ENCODE results near the gene APOBEC3C. TPM values are rescaled to one million over a fixed set of nuclear protein-coding genes. Genes with fewer than 3 reads are reported as not detected.
"Not testable (repeated sequence)": the region's sequence is repeated elsewhere in the genome, so short reads cannot be mapped to it uniquely, and the experiment has no call there.

Gene APOBEC3C
- total RNA-seq, 2 donors from 2014 or later = 18.7 to 31.5 TPM

DNA sequence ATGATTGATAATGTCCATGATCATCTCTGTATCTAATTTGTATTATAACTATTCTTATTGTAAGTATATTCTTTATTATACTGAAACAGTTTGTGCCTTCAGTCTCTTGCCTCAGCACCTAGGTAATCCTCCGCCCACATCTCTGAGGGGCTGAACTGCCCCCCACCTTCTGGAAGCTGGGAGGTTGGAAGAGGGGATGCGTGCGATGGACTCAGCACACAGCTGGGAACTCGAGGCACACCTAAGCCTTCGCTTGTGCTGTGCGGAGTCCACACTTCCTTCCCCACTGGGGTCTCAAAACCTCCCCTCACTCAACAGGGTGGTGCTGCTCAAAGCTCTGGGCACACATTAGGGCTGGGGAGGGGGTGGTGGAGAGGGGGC lies 506 bp upstream of the APOBEC3C start:
- not testable (repeated sequence) for DNase-seq (ENCODE audit: low spot score)
- intact Hi-C loops (cut with DNase I) = loop anchor here in 1 of 2 donors (5.0 kb wide), 1 partner anchor 104 kb away; no protein-coding TSS in a partner anchor

- intact Hi-C loops (cut with DNase I) = loop anchor here in 1 of 2 donors (5.0 kb wide), 1 partner anchor 103 kb away; no protein-coding TSS in a partner anchor
- DNase-seq (ENCODE audit: low spot score) = not testable (repeated sequence)
Observed at GRCh38 chr22:39014723-39015121, 665 bp downstream of the APOBEC3C start.

GRCh38 chr22:39016592-39016991 lies 2.5 kb downstream of the APOBEC3C start:
- intact Hi-C loops (cut with DNase I) = no loop called here
- DNase-seq (ENCODE audit: low spot score) = no peak

DNA sequence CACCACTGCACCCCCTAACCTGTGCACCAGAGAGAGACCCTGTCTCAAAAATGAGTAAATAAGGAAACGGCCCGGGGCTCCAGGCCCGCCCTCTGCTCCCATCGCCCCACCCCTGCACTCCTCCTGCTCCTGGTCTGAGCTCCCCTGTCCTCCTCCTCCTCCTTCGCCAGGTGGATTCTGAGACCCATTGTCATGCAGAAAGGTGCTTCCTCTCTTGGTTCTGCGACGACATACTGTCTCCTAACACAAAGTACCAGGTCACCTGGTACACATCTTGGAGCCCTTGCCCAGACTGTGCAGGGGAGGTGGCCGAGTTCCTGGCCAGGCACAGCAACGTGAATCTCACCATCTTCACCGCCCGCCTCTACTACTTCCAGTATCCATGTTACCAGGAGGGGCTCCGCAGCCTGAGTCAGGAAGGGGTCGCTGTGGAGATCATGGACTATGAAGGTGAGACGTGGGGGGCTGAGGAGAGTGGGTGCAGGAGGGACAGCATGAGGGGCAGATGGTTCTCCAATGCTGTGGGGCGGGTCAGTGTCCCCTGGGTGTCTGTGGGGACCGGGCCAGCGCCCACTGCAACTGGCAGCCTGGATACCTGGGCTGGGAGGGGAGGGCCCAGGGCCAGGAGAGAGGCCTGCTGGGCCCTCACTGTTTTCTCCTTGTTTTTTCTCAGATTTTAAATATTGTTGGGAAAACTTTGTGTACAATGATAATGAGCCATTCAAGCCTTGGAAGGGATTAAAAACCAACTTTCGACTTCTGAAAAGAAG lies 3.7 kb downstream of the APOBEC3C start:
- DNase-seq (ENCODE audit: low spot score) = no peak
- intact Hi-C loops (cut with DNase I) = no loop called here

DNA sequence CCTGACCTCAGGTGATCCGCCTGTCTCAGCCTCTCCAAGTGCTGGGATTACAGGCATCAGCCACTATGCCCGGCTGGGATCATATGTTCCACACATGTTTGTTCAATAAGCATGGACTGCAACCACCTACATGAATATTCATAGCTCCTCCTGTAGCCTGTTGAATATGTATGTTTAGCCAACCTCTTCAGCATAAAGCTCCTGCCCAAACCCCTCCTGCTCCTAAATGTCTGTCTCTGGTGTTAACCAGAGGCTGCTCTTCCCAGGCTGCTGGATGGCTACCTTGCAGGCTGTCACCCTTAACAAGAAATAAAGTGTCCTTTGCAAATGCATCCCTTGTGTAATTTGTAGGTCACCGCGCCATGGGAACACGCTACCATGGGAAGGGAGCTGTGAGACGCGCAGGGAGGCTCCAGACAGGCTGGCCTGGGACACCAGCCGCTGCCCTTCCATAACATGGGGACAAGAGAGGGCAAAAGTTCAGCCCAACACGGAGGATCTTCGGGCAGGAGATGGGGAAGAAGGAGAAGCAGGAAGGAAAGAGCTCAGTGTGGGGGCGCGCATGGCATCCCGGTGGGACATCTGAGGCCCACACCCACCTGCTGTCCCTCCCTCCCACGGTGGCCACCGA lies 6.1 kb downstream of the APOBEC3C start:
- DNase-seq (ENCODE audit: low spot score); intact Hi-C loops (cut with DNase I): not testable (repeated sequence)

DNA sequence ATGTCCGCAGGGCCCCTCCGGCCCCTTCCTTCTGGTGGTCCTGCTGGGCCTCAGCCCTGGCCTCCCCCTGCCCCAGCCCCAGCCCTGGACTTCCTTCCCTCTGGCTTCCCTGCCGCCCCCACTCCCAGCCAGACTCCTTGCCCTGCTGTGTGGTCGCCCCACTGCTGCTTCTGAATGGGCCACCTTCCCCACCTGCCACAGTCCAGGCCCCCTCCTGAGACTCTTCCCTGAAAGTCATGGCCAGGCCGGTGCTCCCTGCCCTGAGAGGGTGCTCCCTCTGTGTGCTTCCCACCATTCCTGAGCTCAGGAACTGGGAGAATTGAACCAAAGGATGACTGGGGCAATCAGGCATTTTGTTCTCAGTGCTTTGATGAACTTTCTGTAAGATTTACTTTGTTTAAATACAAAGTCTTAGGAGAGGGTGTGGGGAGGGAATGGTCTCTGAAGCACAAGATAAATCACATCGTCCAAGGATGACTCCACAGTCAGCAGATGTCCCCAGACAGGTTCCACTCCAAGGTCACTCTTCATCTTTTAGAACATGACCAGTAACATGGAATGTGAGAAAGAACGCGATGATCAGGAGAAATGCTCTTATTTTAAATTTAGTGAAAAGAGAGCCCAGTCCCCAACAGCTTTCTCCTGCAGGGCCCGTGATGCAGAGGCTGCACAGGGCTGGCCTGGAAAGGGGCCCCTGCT lies 7.6 kb downstream of the APOBEC3C start:
- intact Hi-C loops (cut with DNase I) = no loop called here

GRCh38 chr22:39024519-39025308 lies 10.7 kb downstream of the APOBEC3C start:
- DNase-seq (ENCODE audit: low spot score) = no peak
- intact Hi-C loops (cut with DNase I) = no loop called here

More for the DNA sequence above, 7.6 kb downstream of the APOBEC3C start:
- DNase-seq (ENCODE audit: low spot score) = no peak

DNA sequence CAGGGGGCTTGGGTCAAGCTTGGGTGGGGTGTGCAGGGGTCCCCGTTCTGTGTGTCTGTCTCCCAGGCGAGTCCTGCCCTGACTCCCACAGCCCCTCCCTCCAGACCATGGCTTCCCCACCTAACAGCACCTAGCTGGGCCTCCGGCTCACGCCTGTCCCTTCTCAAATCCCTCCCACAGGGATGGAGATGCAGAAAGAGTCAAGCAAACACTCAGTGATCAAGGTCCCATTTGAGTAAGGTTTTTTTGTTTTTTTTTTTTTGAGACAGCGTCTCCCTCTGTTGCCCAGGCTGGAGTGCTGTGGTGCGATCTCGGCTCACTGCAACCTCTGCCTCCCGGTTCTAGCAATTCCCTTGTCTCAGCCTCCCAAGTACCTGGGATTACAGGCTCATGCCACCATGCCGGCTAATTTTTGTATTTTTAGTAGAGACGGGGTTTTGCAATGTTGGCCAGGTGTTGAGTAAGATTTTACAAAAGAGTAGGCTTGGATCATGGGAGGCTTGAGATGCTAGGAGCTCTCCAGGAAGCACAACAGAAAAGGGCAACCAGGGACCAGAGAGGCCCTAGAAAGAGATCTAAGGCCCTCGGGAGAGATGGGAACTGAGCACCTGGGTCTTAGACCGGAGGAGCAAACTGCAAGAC lies 12.6 kb downstream of the APOBEC3C start:
- intact Hi-C loops (cut with DNase I) = no loop called here
- no peak for DNase-seq (ENCODE audit: low spot score)

DNA sequence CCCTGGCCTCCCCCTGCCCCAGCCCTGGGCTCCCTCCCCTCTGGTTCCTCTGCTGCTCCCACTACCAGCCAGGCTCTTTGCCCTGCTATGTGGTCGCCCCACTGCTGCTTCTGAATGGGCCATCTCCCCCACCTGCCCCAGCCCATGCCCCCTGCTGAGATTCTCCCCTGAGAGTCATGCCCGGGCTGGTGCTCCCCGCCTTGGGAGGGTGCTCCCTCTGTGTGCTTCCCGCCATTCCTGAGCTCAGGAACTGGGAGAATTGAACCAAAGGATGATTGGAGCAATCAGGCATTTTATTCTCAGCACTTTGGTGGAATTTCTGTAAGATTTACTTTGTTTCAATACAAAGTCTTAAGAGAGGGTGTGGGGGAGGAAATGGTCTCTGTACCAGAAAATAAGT lies 13.7 kb downstream of the APOBEC3C start:
- no peak for DNase-seq (ENCODE audit: low spot score)

GRCh38 chr22:39028281-39028680 lies 14.2 kb downstream of the APOBEC3C start:
- intact Hi-C loops (cut with DNase I) = loop anchor here in 1 of 2 donors (2.0 kb wide), 1 partner anchor 27 kb away; no protein-coding TSS in a partner anchor
- DNase-seq (ENCODE audit: low spot score) = no peak

More for the DNA sequence above, 13.7 kb downstream of the APOBEC3C start:
- intact Hi-C loops (cut with DNase I) = loop anchor here in 1 of 2 donors (2.0 kb wide), 1 partner anchor 27 kb away; no protein-coding TSS in a partner anchor

DNA sequence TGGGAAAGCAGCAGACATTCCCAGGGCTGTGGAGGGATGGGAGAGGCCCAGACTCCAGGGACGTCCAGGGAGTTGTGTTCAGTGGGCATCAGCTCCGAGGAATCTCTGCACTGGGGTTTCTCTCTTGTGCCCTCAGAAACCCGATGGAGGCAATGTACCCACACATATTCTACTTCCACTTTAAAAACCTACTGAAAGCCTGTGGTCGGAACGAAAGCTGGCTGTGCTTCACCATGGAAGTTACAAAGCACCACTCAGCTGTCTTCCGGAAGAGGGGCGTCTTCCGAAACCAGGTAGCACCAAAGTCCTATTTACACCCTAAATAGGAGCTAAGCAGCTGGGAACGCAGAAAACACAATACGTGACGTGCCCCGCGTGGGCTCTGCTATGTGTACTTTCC lies 15.2 kb downstream of the APOBEC3C start:
- intact Hi-C loops (cut with DNase I) = loop anchor here in 1 of 2 donors (2.0 kb wide), 1 partner anchor 26 kb away; no protein-coding TSS in a partner anchor
- no peak for DNase-seq (ENCODE audit: low spot score)

- intact Hi-C loops (cut with DNase I) = no loop called here
- DNase-seq (ENCODE audit: low spot score) = no peak
Observed at GRCh38 chr22:39030705-39031104, 16.6 kb downstream of the APOBEC3C start.

- intact Hi-C loops (cut with DNase I) = not testable (repeated sequence)
Observed at GRCh38 chr22:39031434-39032295, 17.6 kb downstream of the APOBEC3C start.

GRCh38 chr22:39037071-39037470 lies 23.0 kb downstream of the APOBEC3C start:
- DNase-seq (ENCODE audit: low spot score); intact Hi-C loops (cut with DNase I): not testable (repeated sequence)

More at GRCh38 chr22:39031434-39032295, 17.6 kb downstream of the APOBEC3C start:
- DNase-seq (ENCODE audit: low spot score) = not testable (repeated sequence)

DNA sequence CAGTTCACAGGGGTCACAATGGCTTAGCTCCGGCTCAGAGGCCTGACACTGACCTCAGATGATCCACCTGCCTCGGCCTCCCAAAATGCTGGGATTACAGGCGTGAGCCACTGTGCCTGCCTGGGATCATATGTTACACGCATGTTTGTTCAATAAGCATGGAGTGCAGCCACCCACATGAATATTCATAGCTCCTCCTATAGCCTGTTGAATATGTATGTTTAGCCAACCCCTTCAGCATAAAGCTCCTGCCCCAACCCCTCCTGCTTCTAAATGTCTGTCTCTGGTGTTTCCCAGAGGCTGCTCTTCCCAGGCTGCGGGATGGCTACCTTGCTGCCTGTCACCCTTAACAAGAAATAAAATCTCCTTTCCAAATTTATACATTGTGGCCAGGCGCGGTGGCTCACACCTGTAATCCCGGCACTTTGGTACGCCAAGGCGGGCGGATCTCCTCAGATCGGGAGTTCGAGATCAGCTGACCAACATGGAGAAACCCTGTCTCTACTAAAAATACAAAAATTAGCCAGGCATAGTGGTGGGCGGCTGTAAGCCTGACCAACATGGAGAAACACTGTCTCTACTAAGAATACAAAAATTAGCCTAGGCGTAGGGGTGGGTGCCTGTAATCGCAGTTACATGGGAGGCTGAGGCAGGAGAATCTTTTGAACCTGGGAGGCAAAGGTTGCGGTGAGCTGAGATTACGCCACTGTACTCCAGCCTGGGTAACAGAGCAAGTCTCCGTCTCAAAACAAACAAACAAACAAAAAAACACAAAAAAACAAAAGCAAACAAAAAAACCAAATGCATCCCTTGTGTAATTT lies 25.5 kb downstream of the APOBEC3C start:
- intact Hi-C loops (cut with DNase I) = no loop called here
- DNase-seq (ENCODE audit: low spot score) = no peak

GRCh38 chr22:39040155-39040537 lies 26.1 kb downstream of the APOBEC3C start:
- intact Hi-C loops (cut with DNase I); DNase-seq (ENCODE audit: low spot score): not testable (repeated sequence)

Measured in posterior vena cava (tissue), 2 donors.